Lung (tissue), 12 donors: ENCODE measurements around the gene THAP4. TPM values are rescaled to one million over a fixed set of nuclear protein-coding genes. Genes with fewer than 3 reads are reported as not detected.

Source experiments
- ATAC-seq: fragments of 200-7000 bp; cut with Tn5 transposase; one replicate; pipeline ENCODE4 v1.9.1; 2020; ENCODE audit warnings: moderate number of reproducible peaks; ENCODE audit not compliant: insufficient read depth, low FRiP score
- DNase-seq, 3 donors: peaks; one replicate each; pipeline ENCODE4 v3.0.0-alpha.2; 2013 to 2017
- H3K27ac ChIP-seq, 2 donors: one replicate each; pipeline ENCODE4 v1.5.1; 2013; ENCODE audit warnings: mild to moderate bottlenecking in 2 of 2, moderate library complexity in 2 of 2, control low read depth in 1 of 2, inconsistent platforms in 1 of 2, low read depth in 1 of 2, low read length in 1 of 2
- H3K27me3 ChIP-seq, 3 donors: one replicate each; pipeline ENCODE4 v1.5.1; 2013; ENCODE audit warnings: low read length in 2 of 3; ENCODE audit not compliant: control insufficient read depth in 3 of 3, insufficient read depth in 3 of 3
- H3K36me3 ChIP-seq, 4 donors: one replicate each; pipeline ENCODE4 v1.5.1; 2013; ENCODE audit warnings: low read length in 4 of 4, mild to moderate bottlenecking in 1 of 4, moderate library complexity in 1 of 4; ENCODE audit not compliant: control insufficient read depth in 4 of 4, insufficient read depth in 4 of 4
- H3K4me1 ChIP-seq, 5 donors: one replicate each; pipeline ENCODE4 v1.5.1; 2013; ENCODE audit warnings: low read length in 5 of 5, mild to moderate bottlenecking in 2 of 5, moderate library complexity in 1 of 5; ENCODE audit not compliant: control insufficient read depth in 5 of 5, insufficient read depth in 5 of 5
- H3K4me3 ChIP-seq: one replicate; pipeline ENCODE4 v1.5.1; 2013; ENCODE audit warnings: mild to moderate bottlenecking, control low read depth, moderate library complexity
- H3K9ac ChIP-seq, 2 donors: one replicate each; pipeline ENCODE4 v1.5.1; 2013; ENCODE audit warnings: low read length in 2 of 2, control low read depth in 1 of 2; ENCODE audit not compliant: insufficient read depth in 1 of 2
- H3K9me3 ChIP-seq, 4 donors: one replicate each; pipeline ENCODE4 v1.5.1; 2013; ENCODE audit warnings: low read length in 3 of 4, mild to moderate bottlenecking in 1 of 4, moderate library complexity in 1 of 4; ENCODE audit not compliant: control insufficient read depth in 4 of 4, insufficient read depth in 3 of 4
- WGBS, 2 donors: extraction: QIAGEN DNeasy Blood & Tissue Kit; methylation state at CpG; one replicate each; pipeline ENCODE4 v1.1.7; 2013; 5-methylcytosine and 5-hydroxymethylcytosine counted together
- polyA plus RNA-seq, 2 donors: library from polyadenylated mRNA; stranded (reverse); fragments of 200-250 nt; gene quantifications; one replicate each; pipeline ENCODE4 v1.2.1, GENCODE V29; 2013
- total RNA-seq, 2 donors: library from RNA; depleted of rRNA in 1 of 2; stranded (reverse); fragments of >200 nt in 1 of 2; gene quantifications; one replicate each; pipeline ENCODE4 v1.2.1, GENCODE V29; 2014 to 2021
- TF ChIP-seq, protein P1 (sequence below): IDR thresholded peaks from 2 replicates; pipeline ENCODE4 v1.5.1; 2012; ENCODE audit warnings: mild to moderate bottlenecking; ENCODE audit errors: control extremely low read depth, extremely low read depth
- donor health status: control.
- donor health status: control.
- donor health status: Bipolar disorder and iron deficiency.
- donor health status: healthy.
- donor health status: DM: yes; HTN: yes; CAD: no.

Gene THAP4
- total and polyA plus RNA-seq, 4 donors, result 40.0 to 53.7 (median 45.0) TPM

DNA sequence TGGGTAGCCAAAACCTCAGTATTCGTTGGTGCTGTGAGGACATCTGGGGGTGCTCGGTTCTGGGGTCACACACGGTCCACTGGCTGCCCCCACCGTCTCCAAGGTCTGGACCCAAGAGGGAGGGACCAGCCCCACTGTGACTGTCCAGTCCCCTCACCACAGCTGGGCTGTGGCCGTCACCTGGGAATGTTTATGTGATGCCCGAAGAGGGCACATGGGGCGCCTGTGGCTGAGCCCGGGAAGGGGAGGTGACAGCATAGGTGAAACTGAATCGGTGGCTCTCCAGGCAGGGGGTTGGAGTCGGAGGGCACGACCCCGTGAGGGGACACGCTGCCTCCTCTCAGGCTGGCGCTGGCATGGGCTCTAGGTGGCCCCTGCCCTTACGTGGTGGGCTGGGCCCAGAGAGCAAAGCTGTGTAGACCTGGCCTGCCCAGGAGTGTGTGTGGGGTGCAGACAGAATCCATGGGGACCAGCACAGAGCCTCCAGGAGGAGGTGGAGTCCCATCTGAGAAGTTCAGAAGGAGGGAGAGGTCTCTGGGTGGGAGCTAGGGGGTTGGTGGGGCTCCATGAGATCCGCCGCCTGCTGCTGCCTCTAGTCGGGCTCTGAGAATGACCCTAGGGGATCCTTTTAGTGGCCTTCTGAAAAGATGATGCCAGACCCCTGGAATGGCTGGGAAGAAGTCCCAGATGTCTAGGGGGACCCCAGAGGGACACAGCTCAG lies 76.6 kb downstream of the THAP4 start:
- TF ChIP-seq, protein P1, sequence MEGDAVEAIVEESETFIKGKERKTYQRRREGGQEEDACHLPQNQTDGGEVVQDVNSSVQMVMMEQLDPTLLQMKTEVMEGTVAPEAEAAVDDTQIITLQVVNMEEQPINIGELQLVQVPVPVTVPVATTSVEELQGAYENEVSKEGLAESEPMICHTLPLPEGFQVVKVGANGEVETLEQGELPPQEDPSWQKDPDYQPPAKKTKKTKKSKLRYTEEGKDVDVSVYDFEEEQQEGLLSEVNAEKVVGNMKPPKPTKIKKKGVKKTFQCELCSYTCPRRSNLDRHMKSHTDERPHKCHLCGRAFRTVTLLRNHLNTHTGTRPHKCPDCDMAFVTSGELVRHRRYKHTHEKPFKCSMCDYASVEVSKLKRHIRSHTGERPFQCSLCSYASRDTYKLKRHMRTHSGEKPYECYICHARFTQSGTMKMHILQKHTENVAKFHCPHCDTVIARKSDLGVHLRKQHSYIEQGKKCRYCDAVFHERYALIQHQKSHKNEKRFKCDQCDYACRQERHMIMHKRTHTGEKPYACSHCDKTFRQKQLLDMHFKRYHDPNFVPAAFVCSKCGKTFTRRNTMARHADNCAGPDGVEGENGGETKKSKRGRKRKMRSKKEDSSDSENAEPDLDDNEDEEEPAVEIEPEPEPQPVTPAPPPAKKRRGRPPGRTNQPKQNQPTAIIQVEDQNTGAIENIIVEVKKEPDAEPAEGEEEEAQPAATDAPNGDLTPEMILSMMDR, result no peak
- Histone ChIP-seq H3K9ac (no peak overlapping the region), H3K36me3 (peaks cover 0 to 8% (median under 1%) of the 10 kb centered on the region in 4 donors), H3K4me1 (peaks cover 0 to 36% (median 18%) of the 10 kb centered on the region in 5 donors), H3K9me3 (peaks cover 0 to 2% (median 0%) of the 10 kb centered on the region in 4 donors), H3K27ac (peak overlapping the region in 1 of 2 donors; percentile 4), H3K4me3 (peak overlapping the region; percentile 75), H3K27me3 (no peaks in the 10 kb centered on the region)
- ATAC-seq (no peak), DNase-seq (no peak)
- 69 to 82% methylated on average over 18 of the region's 18 CpGs for WGBS, 2 donors

DNA sequence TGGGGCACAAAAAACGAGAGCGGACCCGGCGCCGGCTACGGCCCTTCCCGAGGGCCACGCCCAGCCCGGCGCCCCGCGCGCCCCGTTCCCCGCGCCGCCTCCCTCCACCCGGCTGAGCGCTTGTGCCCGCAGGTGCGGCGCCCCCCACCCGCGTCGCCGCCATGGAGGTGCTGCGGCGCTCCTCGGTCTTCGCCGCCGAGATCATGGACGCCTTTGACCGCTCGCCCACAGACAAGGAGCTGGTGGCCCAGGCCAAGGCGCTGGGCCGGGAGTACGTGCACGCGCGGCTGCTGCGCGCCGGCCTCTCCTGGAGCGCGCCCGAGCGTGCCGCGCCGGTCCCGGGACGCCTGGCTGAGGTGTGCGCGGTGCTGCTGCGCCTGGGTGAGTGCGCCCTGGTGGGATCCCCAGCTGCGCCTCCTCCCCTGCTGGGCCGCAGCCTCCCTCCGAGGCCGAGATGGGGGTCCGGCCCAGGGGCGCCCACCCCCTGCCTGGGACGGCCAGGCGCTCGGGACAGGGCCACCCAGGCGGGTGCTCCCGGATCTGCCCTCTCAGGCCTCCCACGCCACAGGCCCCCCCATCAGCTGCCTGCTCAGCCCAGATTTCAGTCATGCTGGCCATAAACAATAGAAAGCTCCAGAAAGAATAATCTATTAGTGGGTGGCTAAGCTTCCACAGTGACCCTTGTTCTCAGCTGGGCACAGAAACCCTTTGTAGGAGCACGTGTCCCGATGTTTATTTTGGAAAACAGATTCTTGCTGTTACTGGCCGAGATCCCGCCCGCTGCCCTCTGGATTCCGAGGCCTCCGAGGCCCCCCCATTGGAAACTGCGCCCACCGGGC lies 77.4 kb downstream of the THAP4 start:
- H3K27ac ChIP-seq, result peak overlapping the region in 1 of 2 donors; percentile 73
- TF ChIP-seq, protein P1, result no peak
- H3K27me3 ChIP-seq, result no peaks in the 10 kb centered on the region
- DNase-seq (peak in 2 of 3 donors; percentile 58 to 63), ATAC-seq (no peak)
- peaks cover 0 to 36% (median 18%) of the 10 kb centered on the region in 5 donors for H3K4me1 ChIP-seq
- peaks cover 0 to 8% (median under 1%) of the 10 kb centered on the region in 4 donors for H3K36me3 ChIP-seq
- peak overlapping the region; percentile 75 for H3K4me3 ChIP-seq
- WGBS, 2 donors, result 7 to 16% methylated on average over 51 to 78 of the region's 78 CpGs
- H3K9ac ChIP-seq, result no peak overlapping the region
- peaks cover 0 to 2% (median 0%) of the 10 kb centered on the region in 4 donors for H3K9me3 ChIP-seq

DNA sequence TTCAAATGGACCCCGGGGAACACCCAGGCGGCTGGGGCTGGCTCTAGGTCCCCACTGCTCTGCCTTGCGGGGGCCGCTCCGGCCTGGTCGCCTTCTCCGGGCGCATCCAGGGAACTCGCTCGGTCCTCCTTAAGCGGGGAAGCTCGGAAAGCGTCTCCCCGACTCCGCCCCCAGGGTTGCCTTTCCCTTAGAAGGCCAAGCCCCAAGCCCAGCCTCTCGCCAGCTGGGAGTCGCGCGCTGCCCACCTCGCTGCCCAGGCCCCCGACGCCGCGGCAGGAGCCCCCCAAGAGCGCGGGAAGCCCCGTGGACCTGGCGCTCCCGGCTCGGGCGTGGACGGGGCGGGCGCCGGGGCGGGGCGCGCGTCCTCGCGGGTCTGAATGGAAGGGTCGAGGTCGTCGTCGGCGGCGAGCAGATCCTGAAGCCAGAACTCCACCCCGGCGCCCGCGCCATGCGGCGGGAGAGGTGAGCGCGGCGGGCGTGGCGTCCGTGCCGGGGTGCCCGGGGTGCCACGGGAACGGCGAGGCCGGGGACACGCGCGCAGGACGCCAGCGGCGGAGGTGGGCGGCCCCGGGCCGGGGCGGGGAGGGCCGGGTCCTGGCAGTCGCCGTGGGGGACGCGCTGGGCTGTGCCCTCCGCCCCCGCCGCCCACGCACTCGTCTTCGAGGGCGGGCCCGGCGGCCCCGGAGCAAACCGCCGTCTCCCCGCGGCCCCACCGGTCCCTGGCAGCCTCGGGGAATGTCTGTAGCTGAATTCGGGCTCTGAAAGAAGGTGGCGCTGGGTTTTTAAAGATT lies 78.2 kb downstream of the THAP4 start, which contains the start of gene BOK:
BOK (plus strand) TSS at position 214 of the 791 bp plus-strand sequence. CDS start 739 bp downstream, outside the sequence.
- ATAC-seq (peak; percentile 58), DNase-seq (peak; percentile 77 to 82 (median 78))
- H3K27ac ChIP-seq, result peak within 1 kb of the TSS in 1 of 2 donors; percentile 73
- TF ChIP-seq, protein P1, result no peak
- H3K9me3 ChIP-seq, result peaks cover 0 to 2% (median 0%) of the 10 kb centered on the region in 4 donors
- H3K4me3 ChIP-seq, result peak within 1 kb of the TSS; percentile 75
- 1% methylated on average over 48 to 98 of the region's 98 CpGs for WGBS, 2 donors
- H3K4me1 ChIP-seq, result peaks cover 0 to 32% (median 18%) of the 10 kb centered on the region in 5 donors
- H3K9ac ChIP-seq, result peak within 1 kb of the TSS in 1 of 2 donors; percentile 53
- no peaks in the 10 kb centered on the region for H3K27me3 ChIP-seq
- H3K36me3 ChIP-seq, result peaks cover 0 to 8% (median under 1%) of the 10 kb centered on the region in 4 donors
